Lung (tissue), 12 donors: ENCODE data around the gene PARD3. TPM values are rescaled to one million over a fixed set of nuclear protein-coding genes. Genes with fewer than 3 reads are reported as not detected.

Experiments used
- ATAC-seq: fragments of 200-7000 bp; cut with Tn5 transposase; one replicate; pipeline ENCODE4 v1.9.1; 2020; ENCODE audit warnings: moderate number of reproducible peaks; ENCODE audit not compliant: insufficient read depth, low FRiP score
- DNase-seq, 3 donors: peaks; one replicate each; pipeline ENCODE4 v3.0.0-alpha.2; 2013 to 2017
- H3K27ac ChIP-seq, 2 donors: one replicate each; pipeline ENCODE4 v1.5.1; 2013; ENCODE audit warnings: mild to moderate bottlenecking in 2 of 2, moderate library complexity in 2 of 2, control low read depth in 1 of 2, inconsistent platforms in 1 of 2, low read depth in 1 of 2, low read length in 1 of 2
- H3K27me3 ChIP-seq, 3 donors: one replicate each; pipeline ENCODE4 v1.5.1; 2013; ENCODE audit warnings: low read length in 2 of 3; ENCODE audit not compliant: control insufficient read depth in 3 of 3, insufficient read depth in 3 of 3
- H3K36me3 ChIP-seq, 4 donors: one replicate each; pipeline ENCODE4 v1.5.1; 2013; ENCODE audit warnings: low read length in 4 of 4, mild to moderate bottlenecking in 1 of 4, moderate library complexity in 1 of 4; ENCODE audit not compliant: control insufficient read depth in 4 of 4, insufficient read depth in 4 of 4
- H3K4me1 ChIP-seq, 5 donors: one replicate each; pipeline ENCODE4 v1.5.1; 2013; ENCODE audit warnings: low read length in 5 of 5, mild to moderate bottlenecking in 2 of 5, moderate library complexity in 1 of 5; ENCODE audit not compliant: control insufficient read depth in 5 of 5, insufficient read depth in 5 of 5
- H3K4me3 ChIP-seq: one replicate; pipeline ENCODE4 v1.5.1; 2013; ENCODE audit warnings: mild to moderate bottlenecking, control low read depth, moderate library complexity
- H3K9ac ChIP-seq, 2 donors: one replicate each; pipeline ENCODE4 v1.5.1; 2013; ENCODE audit warnings: low read length in 2 of 2, control low read depth in 1 of 2; ENCODE audit not compliant: insufficient read depth in 1 of 2
- H3K9me3 ChIP-seq, 4 donors: one replicate each; pipeline ENCODE4 v1.5.1; 2013; ENCODE audit warnings: low read length in 3 of 4, mild to moderate bottlenecking in 1 of 4, moderate library complexity in 1 of 4; ENCODE audit not compliant: control insufficient read depth in 4 of 4, insufficient read depth in 3 of 4
- WGBS, 2 donors: extraction: QIAGEN DNeasy Blood & Tissue Kit; methylation state at CpG; one replicate each; pipeline ENCODE4 v1.1.7; 2013; 5-methylcytosine and 5-hydroxymethylcytosine counted together
- polyA plus RNA-seq, 2 donors: library from polyadenylated mRNA; stranded (reverse); fragments of 200-250 nt; gene quantifications; one replicate each; pipeline ENCODE4 v1.2.1, GENCODE V29; 2013
- total RNA-seq, 2 donors: library from RNA; depleted of rRNA in 1 of 2; stranded (reverse); fragments of >200 nt in 1 of 2; gene quantifications; one replicate each; pipeline ENCODE4 v1.2.1, GENCODE V29; 2014 to 2021
- TF ChIP-seq, protein P1 (sequence below): IDR thresholded peaks from 2 replicates; pipeline ENCODE4 v1.5.1; 2012; ENCODE audit warnings: mild to moderate bottlenecking; ENCODE audit errors: control extremely low read depth, extremely low read depth
- donor health status: control.
- donor health status: control.
- donor health status: Bipolar disorder and iron deficiency.
- donor health status: healthy.
- donor health status: DM: yes; HTN: yes; CAD: no.

The PARD3 gene
- total and polyA plus RNA-seq, 4 donors, result 10.3 to 69.2 (median 27.6) TPM

DNA sequence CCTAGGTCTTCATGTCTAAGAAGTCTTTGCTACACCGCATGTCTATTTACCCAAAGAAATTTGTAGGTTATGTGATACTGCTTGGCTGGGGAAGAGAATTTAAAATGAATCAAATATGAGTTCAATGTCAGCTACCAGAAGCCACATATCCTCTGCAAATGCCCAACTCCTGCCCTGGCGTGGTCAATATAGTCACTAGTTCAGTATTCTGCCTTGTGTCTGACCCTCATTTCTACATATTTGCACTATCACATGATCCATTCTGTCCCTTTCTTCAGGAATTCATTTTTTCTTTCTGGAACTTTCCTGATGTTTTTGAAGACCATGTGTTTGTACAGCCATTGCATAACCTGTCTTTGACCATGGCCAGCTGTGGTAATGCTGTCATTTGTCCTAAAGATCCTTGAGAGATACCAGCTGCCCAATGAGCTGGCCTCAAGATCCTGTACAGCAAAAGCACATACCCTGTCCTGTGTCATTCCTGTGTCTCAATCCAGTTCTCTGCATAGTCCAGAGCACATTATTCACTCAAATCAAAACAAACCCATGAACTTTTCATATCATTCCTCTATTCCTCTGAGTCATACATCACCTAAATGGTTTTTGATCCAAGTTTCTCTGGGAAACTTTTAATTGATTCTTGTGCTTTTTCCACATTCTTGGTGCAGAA is 524.5 kb downstream of the PARD3 start:
- Histone ChIP-seq H3K27ac (no peak overlapping the region), H3K27me3 (no peaks in the 10 kb centered on the region), H3K4me3 (no peak overlapping the region), H3K9ac (no peak overlapping the region), H3K36me3 (no peaks in the 10 kb centered on the region), H3K4me1 (peaks cover 0 to 26% (median 13%) of the 10 kb centered on the region in 5 donors), H3K9me3 (no peaks in the 10 kb centered on the region)
- 89 to 92% methylated on average over 2 of the region's 2 CpGs for WGBS, 2 donors
- DNase-seq (peak; percentile 66 to 85 (median 82)), ATAC-seq (peak; percentile 54)
- TF ChIP-seq, protein P1, sequence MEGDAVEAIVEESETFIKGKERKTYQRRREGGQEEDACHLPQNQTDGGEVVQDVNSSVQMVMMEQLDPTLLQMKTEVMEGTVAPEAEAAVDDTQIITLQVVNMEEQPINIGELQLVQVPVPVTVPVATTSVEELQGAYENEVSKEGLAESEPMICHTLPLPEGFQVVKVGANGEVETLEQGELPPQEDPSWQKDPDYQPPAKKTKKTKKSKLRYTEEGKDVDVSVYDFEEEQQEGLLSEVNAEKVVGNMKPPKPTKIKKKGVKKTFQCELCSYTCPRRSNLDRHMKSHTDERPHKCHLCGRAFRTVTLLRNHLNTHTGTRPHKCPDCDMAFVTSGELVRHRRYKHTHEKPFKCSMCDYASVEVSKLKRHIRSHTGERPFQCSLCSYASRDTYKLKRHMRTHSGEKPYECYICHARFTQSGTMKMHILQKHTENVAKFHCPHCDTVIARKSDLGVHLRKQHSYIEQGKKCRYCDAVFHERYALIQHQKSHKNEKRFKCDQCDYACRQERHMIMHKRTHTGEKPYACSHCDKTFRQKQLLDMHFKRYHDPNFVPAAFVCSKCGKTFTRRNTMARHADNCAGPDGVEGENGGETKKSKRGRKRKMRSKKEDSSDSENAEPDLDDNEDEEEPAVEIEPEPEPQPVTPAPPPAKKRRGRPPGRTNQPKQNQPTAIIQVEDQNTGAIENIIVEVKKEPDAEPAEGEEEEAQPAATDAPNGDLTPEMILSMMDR, result no peak

DNA sequence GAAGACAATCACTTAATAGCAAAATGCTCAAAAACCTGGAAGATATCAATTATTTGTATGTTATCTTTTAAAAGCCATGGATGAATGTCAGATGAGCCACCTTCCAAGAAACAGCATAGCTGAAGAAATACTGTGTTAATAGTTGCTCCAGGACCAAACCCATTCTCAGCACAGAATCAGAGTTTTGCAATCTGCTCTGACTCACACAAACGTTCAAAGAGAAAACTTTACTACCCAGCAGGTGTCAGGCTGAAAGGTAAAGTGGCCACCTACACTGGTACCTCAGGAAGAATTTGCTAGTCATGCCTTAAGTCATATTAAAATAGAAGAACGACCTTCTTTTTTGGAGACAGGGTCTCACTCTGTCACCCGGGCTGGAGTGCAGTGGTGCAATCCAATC is 526.5 kb downstream of the PARD3 start:
- H3K4me1 ChIP-seq, result peaks cover 0 to 23% (median 13%) of the 10 kb centered on the region in 5 donors
- no peak overlapping the region for H3K4me3 ChIP-seq
- WGBS, 2 donors, result 76 to 80% methylated on average over 3 of the region's 3 CpGs
- no peaks in the 10 kb centered on the region for H3K36me3 ChIP-seq
- ATAC-seq (no peak), DNase-seq (no peak)
- no peak overlapping the region for H3K27ac ChIP-seq
- TF ChIP-seq, protein P1, result no peak
- no peaks in the 10 kb centered on the region for H3K9me3 ChIP-seq
- H3K27me3 ChIP-seq, result no peaks in the 10 kb centered on the region
- H3K9ac ChIP-seq, result no peak overlapping the region

DNA sequence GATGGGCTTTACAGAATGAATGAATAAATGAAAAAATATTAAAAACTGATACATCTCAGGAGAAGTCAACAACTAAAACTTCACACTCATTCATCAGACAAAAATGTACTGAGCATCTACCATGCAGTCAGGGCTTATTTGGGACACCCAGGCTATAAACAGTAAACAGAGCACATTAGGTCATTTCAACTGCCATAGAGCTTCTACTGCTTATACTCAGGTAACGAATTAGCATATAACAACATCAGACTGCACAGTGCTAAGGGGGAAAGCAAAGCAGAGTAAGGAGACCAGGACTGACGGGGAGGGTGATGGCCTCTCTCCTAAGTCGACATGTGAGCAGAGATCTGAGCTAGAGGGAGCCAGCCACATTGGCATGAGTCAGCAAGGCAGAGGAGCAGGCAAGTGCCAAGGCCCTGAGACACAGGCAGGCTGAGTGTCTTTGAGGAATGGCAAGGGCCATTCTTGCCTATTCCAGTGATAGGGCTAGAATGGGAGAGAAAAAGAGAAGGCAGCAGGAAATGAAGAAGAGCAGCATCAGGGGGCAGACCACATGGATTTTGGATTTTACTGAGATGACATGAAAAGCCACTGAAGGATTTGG is 528.9 kb downstream of the PARD3 start:
- no peak for DNase-seq
- no peak overlapping the region for H3K4me3 ChIP-seq
- TF ChIP-seq, protein P1, result no peak
- ATAC-seq, result no peak
- H3K9ac ChIP-seq, result no peak overlapping the region
- WGBS, 2 donors, result 84 to 90% methylated on average over 3 of the region's 3 CpGs
- no peaks in the 10 kb centered on the region for H3K36me3 ChIP-seq
- no peak overlapping the region for H3K27ac ChIP-seq
- H3K27me3 ChIP-seq, result no peaks in the 10 kb centered on the region
- H3K4me1 ChIP-seq, result peaks cover 0 to 11% (median 3%) of the 10 kb centered on the region in 5 donors
- H3K9me3 ChIP-seq, result no peaks in the 10 kb centered on the region
